ENCODE data around the gene MRC2.

DNA sequence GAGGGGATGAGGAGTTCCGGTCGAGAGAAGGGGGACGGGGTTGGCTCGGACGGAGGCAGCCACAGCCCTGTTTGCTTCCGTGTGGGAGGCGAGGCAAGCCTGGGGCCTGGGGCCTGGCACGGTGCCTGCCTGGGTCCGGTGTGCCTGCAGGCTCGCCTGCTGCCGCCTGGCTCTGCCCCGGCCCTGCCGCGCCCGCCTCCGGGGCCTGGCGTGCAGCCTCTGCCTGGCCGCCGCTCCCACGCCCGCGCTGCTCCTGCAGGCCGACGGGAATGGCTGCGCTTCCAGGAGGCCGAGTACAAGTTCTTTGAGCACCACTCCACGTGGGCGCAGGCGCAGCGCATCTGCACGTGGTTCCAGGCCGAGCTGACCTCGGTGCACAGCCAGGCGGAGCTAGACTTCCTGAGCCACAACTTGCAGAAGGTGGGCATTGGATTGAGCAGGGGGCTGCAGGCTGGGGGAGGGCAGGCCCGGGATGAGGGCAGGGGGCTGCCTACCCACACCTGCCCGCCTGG, 53.1 kb downstream of the MRC2 start:
- TF ChIP-seq, protein P1, sequence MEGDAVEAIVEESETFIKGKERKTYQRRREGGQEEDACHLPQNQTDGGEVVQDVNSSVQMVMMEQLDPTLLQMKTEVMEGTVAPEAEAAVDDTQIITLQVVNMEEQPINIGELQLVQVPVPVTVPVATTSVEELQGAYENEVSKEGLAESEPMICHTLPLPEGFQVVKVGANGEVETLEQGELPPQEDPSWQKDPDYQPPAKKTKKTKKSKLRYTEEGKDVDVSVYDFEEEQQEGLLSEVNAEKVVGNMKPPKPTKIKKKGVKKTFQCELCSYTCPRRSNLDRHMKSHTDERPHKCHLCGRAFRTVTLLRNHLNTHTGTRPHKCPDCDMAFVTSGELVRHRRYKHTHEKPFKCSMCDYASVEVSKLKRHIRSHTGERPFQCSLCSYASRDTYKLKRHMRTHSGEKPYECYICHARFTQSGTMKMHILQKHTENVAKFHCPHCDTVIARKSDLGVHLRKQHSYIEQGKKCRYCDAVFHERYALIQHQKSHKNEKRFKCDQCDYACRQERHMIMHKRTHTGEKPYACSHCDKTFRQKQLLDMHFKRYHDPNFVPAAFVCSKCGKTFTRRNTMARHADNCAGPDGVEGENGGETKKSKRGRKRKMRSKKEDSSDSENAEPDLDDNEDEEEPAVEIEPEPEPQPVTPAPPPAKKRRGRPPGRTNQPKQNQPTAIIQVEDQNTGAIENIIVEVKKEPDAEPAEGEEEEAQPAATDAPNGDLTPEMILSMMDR (IDR thresholded peaks at IDR 0.05; ENCODE audit: insufficient read depth, low read length): no peak
- TF ChIP-seq GABPA (IDR thresholded peaks at IDR 0.05; ENCODE audit: low read depth) (no peak), POLR2AphosphoS5 (IDR thresholded peaks at IDR 0.05; ENCODE audit: low read depth) (no peak), SPI1 (IDR thresholded peaks at IDR 0.05; ENCODE audit: borderline replicate concordance, low read depth) (no peak)
- TF ChIP-seq, protein P2, sequence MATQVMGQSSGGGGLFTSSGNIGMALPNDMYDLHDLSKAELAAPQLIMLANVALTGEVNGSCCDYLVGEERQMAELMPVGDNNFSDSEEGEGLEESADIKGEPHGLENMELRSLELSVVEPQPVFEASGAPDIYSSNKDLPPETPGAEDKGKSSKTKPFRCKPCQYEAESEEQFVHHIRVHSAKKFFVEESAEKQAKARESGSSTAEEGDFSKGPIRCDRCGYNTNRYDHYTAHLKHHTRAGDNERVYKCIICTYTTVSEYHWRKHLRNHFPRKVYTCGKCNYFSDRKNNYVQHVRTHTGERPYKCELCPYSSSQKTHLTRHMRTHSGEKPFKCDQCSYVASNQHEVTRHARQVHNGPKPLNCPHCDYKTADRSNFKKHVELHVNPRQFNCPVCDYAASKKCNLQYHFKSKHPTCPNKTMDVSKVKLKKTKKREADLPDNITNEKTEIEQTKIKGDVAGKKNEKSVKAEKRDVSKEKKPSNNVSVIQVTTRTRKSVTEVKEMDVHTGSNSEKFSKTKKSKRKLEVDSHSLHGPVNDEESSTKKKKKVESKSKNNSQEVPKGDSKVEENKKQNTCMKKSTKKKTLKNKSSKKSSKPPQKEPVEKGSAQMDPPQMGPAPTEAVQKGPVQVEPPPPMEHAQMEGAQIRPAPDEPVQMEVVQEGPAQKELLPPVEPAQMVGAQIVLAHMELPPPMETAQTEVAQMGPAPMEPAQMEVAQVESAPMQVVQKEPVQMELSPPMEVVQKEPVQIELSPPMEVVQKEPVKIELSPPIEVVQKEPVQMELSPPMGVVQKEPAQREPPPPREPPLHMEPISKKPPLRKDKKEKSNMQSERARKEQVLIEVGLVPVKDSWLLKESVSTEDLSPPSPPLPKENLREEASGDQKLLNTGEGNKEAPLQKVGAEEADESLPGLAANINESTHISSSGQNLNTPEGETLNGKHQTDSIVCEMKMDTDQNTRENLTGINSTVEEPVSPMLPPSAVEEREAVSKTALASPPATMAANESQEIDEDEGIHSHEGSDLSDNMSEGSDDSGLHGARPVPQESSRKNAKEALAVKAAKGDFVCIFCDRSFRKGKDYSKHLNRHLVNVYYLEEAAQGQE (IDR thresholded peaks at IDR 0.05; ENCODE audit: insufficient replicate concordance, low read depth): no peak

Measured in HL-60 (cell line).